NB4 (cell line): ENCODE results near the gene RERE.

ENCODE experiments used
- CTCF ChIP-seq: IDR thresholded peaks from one replicate; pipeline ENCODE4 v1.5.1; 2012; ENCODE audit warnings: low read depth, low read length
- MAX ChIP-seq: IDR thresholded peaks from 2 replicates; pipeline ENCODE4 v1.6.1; 2011; ENCODE audit warnings: low read depth, low read length
- POLR2A ChIP-seq: IDR thresholded peaks from 2 replicates; pipeline ENCODE4 v1.6.1; 2011; ENCODE audit warnings: mild to moderate bottlenecking; ENCODE audit not compliant: insufficient read length; ENCODE audit errors: extremely low read depth

- TF ChIP-seq POLR2A (no peak), CTCF (no peak), MAX (no peak)
Measured at GRCh38 chr1:8354038-8354437, 463.4 kb downstream of the RERE start.
